PFSK-1 (cell line): ENCODE data around the gene ESYT2.

ENCODE experiments used
- FOXP2 ChIP-seq: optimal IDR thresholded peaks from 2 replicates; pipeline ENCODE3; 2011; ENCODE audit warnings: borderline replicate concordance, control low read depth, inconsistent platforms; ENCODE audit not compliant: insufficient read depth; ENCODE audit errors: extremely low read length, extremely low read depth
- POLR2AphosphoS5 ChIP-seq: IDR thresholded peaks from 2 replicates; pipeline ENCODE4 v1.6.1; 2012; ENCODE audit warnings: low read depth, mild to moderate bottlenecking, control low read depth, low read length, moderate library complexity
- REST ChIP-seq, 2 experiments: IDR thresholded peaks; 2 replicates each; pipeline versions ENCODE4 v1.6.1 to v1.8.0; 2011 to 2012; ENCODE audit warnings: low read depth in 2 of 2, low read length in 2 of 2, control low read depth in 1 of 2, inconsistent platforms in 1 of 2, mild to moderate bottlenecking in 1 of 2, moderate library complexity in 1 of 2; ENCODE audit not compliant: insufficient read depth in 1 of 2
- SIN3A ChIP-seq: IDR thresholded peaks from 2 replicates; pipeline ENCODE4 v1.6.1; 2012; ENCODE audit warnings: mild to moderate bottlenecking, low read length, moderate library complexity, borderline replicate concordance; ENCODE audit not compliant: insufficient read depth
- TAF1 ChIP-seq: IDR thresholded peaks from 2 replicates; pipeline ENCODE4 v1.6.1; 2012; ENCODE audit warnings: low read length, control low read depth, borderline replicate concordance; ENCODE audit not compliant: insufficient read depth

The ESYT2 gene

GRCh38 chr7:158776474-158776873 lies 52.8 kb downstream of the ESYT2 start:
- no peak for TF ChIP-seq POLR2AphosphoS5
- TF ChIP-seq FOXP2 = no peak

GRCh38 chr7:158774952-158775351 lies 54.4 kb downstream of the ESYT2 start:
- TF ChIP-seq SIN3A (no peak), TAF1 (no peak), FOXP2 (no peak), REST (IDR thresholded peaks at IDR 0.05; ENCODE audit: insufficient read depth in 1 of 2, low read depth in 2 of 2, low read length in 2 of 2) (no peak), POLR2AphosphoS5 (no peak)

- TF ChIP-seq FOXP2 (no peak), POLR2AphosphoS5 (no peak), TAF1 (no peak), SIN3A (no peak), REST (IDR thresholded peaks at IDR 0.05; ENCODE audit: insufficient read depth in 1 of 2, low read depth in 2 of 2, low read length in 2 of 2) (no peak)
Observed at GRCh38 chr7:158772916-158773315, 56.4 kb downstream of the ESYT2 start.

GRCh38 chr7:158771213-158771834 lies 58.0 kb downstream of the ESYT2 start:
- TF ChIP-seq FOXP2 = no peak
- TF ChIP-seq REST (IDR thresholded peaks at IDR 0.05; ENCODE audit: insufficient read depth in 1 of 2, low read depth in 2 of 2, low read length in 2 of 2) = no peak
- no peak for TF ChIP-seq POLR2AphosphoS5
- TF ChIP-seq TAF1 = no peak
- TF ChIP-seq SIN3A = no peak

- TF ChIP-seq FOXP2 (no peak), POLR2AphosphoS5 (no peak), REST (IDR thresholded peaks at IDR 0.05; ENCODE audit: insufficient read depth in 1 of 2, low read depth in 2 of 2, low read length in 2 of 2) (no peak), SIN3A (no peak), TAF1 (no peak)
Observed at GRCh38 chr7:158767707-158768106, 61.6 kb downstream of the ESYT2 start.
